K562 (cell line): ENCODE results near the gene BANF2. TPM values are rescaled to one million over a fixed set of nuclear protein-coding genes. Genes with fewer than 3 reads are reported as not detected.

Experiments
- ATAC-seq: fragments of 200-7000 bp; cut with Tn5 transposase; 3 replicates; pipeline ENCODE4 v1.9.1; 2020; ENCODE audit warnings: moderate library complexity
- BruUV-seq: library from RNA; stranded (reverse); fragments of 400-500 nt; replicated peaks from 2 replicates; lab custom pipeline; 2021; lab: Mats Ljungman, UMichigan
- CTCF ChIA-PET: fragments of 300-600 bp; formaldehyde crosslinking; extraction: SDS; loops from one replicate; lab custom pipeline; 2021; ENCODE audit warnings: low intra/inter-chr PET ratio; lab: Yijun Ruan, JAX
- POLR2A ChIA-PET: fragments of 300-600, 350-650 bp; sonication (Branson Sonifier 250); formaldehyde crosslinking; extraction: SDS; loops from one replicate; lab custom pipeline; 2021; ENCODE audit warnings: antibody characterized with exemption, inconsistent platforms; lab: Yijun Ruan, JAX
- DNase-seq, 4 experiments: peaks; one replicate each; pipeline versions ENCODE4 v3.0.0 to v3.0.0-alpha.2; 2011 to 2018; ENCODE audit warnings: low spot score in 3 of 4, mixed read lengths in 3 of 4; ENCODE audit errors: extremely low read depth in 1 of 4
- FAIRE-seq: peaks from 2 replicates; lab custom pipeline; 2011; peaks lifted over from hg19 to GRCh38; lab: Jason Lieb, UNC
- H2AFZ ChIP-seq: 2 replicates; pipeline ENCODE4 v1.6.0; 2011; ENCODE audit warnings: low read depth, low read length, control low read depth, inconsistent platforms
- H3K27ac ChIP-seq: fragments of 200-600 bp; 3 replicates; pipeline ENCODE4 v1.8.0; 2011; ENCODE audit warnings: low read depth, mild to moderate bottlenecking, control low read depth, inconsistent platforms, low read length, moderate library complexity, mixed read lengths; ENCODE audit errors: extremely low read depth
- H3K27me3 ChIP-seq, 2 experiments: fragments of 300-600 bp in 1 of 2; 2 replicates in 1 of 2; 3 replicates in 1 of 2; pipeline versions ENCODE4 v1.6.0 to v1.8.0; 2011; ENCODE audit warnings: inconsistent platforms in 2 of 2, low read length in 2 of 2, mild to moderate bottlenecking in 1 of 2, mixed read lengths in 1 of 2, moderate library complexity in 1 of 2; ENCODE audit not compliant: control insufficient read depth in 2 of 2, insufficient read depth in 2 of 2
- H3K36me3 ChIP-seq: fragments of 300-600 bp; 3 replicates; pipeline ENCODE4 v1.8.0; 2011; ENCODE audit warnings: mild to moderate bottlenecking, low read length, inconsistent platforms; ENCODE audit not compliant: control insufficient read depth, insufficient read depth
- H3K4me1 ChIP-seq, 2 experiments: fragments of 200-600 bp in 1 of 2; replicated peaks in 1 of 2; 2 replicates in 1 of 2; 3 replicates in 1 of 2; pipeline versions ENCODE4 v1.5.1 to v1.8.0; 2011; ENCODE audit warnings: inconsistent platforms in 2 of 2, low read length in 2 of 2, mild to moderate bottlenecking in 1 of 2, mixed read lengths in 1 of 2, moderate library complexity in 1 of 2; ENCODE audit not compliant: control insufficient read depth in 2 of 2, insufficient read depth in 2 of 2
- H3K4me2 ChIP-seq: 2 replicates; pipeline ENCODE4 v1.6.1; 2011; ENCODE audit warnings: low read length, control low read depth, inconsistent platforms, mixed read lengths; ENCODE audit not compliant: insufficient read depth
- H3K4me3 ChIP-seq: fragments of 200-600 bp; sonication (generic), shearing (Covaris generic); 2 replicates; pipeline ENCODE4 v1.5.1; 2016; ENCODE audit warnings: control low read depth, inconsistent platforms
- H3K79me2 ChIP-seq: fragments of 200-600 bp; 3 replicates; pipeline ENCODE4 v1.8.0; 2011; ENCODE audit warnings: low read length, inconsistent platforms; ENCODE audit not compliant: control insufficient read depth, insufficient read depth
- H3K9ac ChIP-seq, 2 experiments: 2 replicates each; pipeline versions ENCODE4 v1.6.0 to v1.6.1; 2011; ENCODE audit warnings: low read depth in 2 of 2, low read length in 2 of 2, control low read depth in 1 of 2, inconsistent platforms in 1 of 2, mild to moderate bottlenecking in 1 of 2, mixed read lengths in 1 of 2; ENCODE audit not compliant: insufficient read depth in 1 of 2
- H3K9me1 ChIP-seq: one replicate; pipeline ENCODE4 v1.6.0; 2011; ENCODE audit warnings: inconsistent platforms, mild to moderate bottlenecking, low read length, moderate library complexity; ENCODE audit not compliant: control insufficient read depth, insufficient read depth
- H3K9me3 ChIP-seq: replicated peaks from 2 replicates; pipeline ENCODE4 v1.5.1; 2011; ENCODE audit warnings: low read depth, low read length, inconsistent platforms; ENCODE audit not compliant: control insufficient read depth, insufficient read depth
- H4K20me1 ChIP-seq: replicated peaks from 2 replicates; pipeline ENCODE4 v1.6.1; 2011; ENCODE audit warnings: low read length, inconsistent platforms, mixed read lengths; ENCODE audit not compliant: control insufficient read depth, insufficient read depth
- KDM5B ChIP-seq: fragments of 200-600 bp; sonication (generic); IDR thresholded peaks from 2 replicates; pipeline ENCODE4 v1.6.1; 2012; ENCODE audit warnings: low read depth, mild to moderate bottlenecking, moderate library complexity, low read length, control low read depth, inconsistent platforms; ENCODE audit not compliant: insufficient replicate concordance
- SMARCC2 ChIP-seq: fragments of 450-650 bp; IDR thresholded peaks from 2 replicates; pipeline ENCODE4 v1.6.1; 2017; ENCODE audit warnings: antibody characterized with exemption, moderate library complexity, mild to moderate bottlenecking, low read depth
- SOX6 ChIP-seq: fragments of 450-650 bp; IDR thresholded peaks from 2 replicates; pipeline ENCODE4 v1.6.1; 2014; ENCODE audit warnings: mild to moderate bottlenecking
- TAL1 ChIP-seq: fragments of 450-650 bp; IDR thresholded peaks from 2 replicates; pipeline ENCODE4 v1.6.1; 2016; ENCODE audit warnings: mild to moderate bottlenecking
- ZBTB33 ChIP-seq: sonication (generic); formaldehyde crosslinking; IDR thresholded peaks from 2 replicates; pipeline ENCODE4 v1.8.1; 2023; ENCODE audit warnings: mild to moderate bottlenecking, missing genetic modification reagents
- ZKSCAN3 ChIP-seq: fragments of 250-450 bp; sonication (Bioruptor Pico); IDR thresholded peaks from 2 replicates; pipeline ENCODE4 v1.4.0; 2020
- ZNF609 ChIP-seq: sonication (generic); formaldehyde crosslinking; IDR thresholded peaks from 2 replicates; pipeline ENCODE4 v1.8.1; 2023; ENCODE audit warnings: missing genetic modification reagents, mild to moderate bottlenecking, borderline replicate concordance
- WGBS: fragments of 100-300 bp; shearing (Covaris generic); methylation state at CpG from one replicate; pipeline ENCODE4 v1.1.6; 2016; ENCODE audit warnings: low coverage, mixed read lengths; ENCODE audit not compliant: insufficient coverage; ENCODE audit errors: missing lambda C conversion rate; 5-methylcytosine and 5-hydroxymethylcytosine counted together
- in situ Hi-C: fragments of 300-500 bp; cut with MboI; formaldehyde crosslinking; loops from 4 replicates; pipeline ENCODE4 v1.15.0; 2018; ENCODE audit warnings: inconsistent platforms, mixed read lengths
- intact Hi-C: fragments of 100-400 bp; cut with micrococcal nuclease; formaldehyde crosslinking; loops from 2 replicates; pipeline ENCODE4 v1.14.2; 2022
- polyA plus RNA-seq, 8 experiments: library from polyadenylated mRNA; depleted of rRNA in 4 of 8; stranded (reverse) in 5 of 8; unstranded in 3 of 8; fragments of >200 nt; fragmentation: Nextera tagmentation in 2 of 8; fragmentation: Illumina TruSeq in 1 of 8; extraction: Ambion mirVana in 2 of 8; extraction: Trizol in 1 of 8; gene quantifications; 2 replicates each; pipeline versions ENCODE4 v1.2.1 to v1.2.3, GENCODE V29; 2011 to 2014; ENCODE audit warnings: inconsistent platforms in 1 of 8, missing spikeins in 1 of 8
- total RNA-seq, 7 experiments: library from RNA; depleted of rRNA in 6 of 7; stranded (reverse); fragments of >200 nt in 6 of 7; fragmentation: Illumina TruSeq in 2 of 7; extraction: Trizol in 2 of 7; gene quantifications; 2 replicates each; pipeline versions ENCODE4 v1.2.1 to v1.2.3, GENCODE V29; 2011 to 2021; ENCODE audit warnings: low replicate concordance in 1 of 7
- TF ChIP-seq, protein P1 (sequence below), 3 experiments: IDR thresholded peaks in 2 of 3; conservative IDR thresholded peaks in 1 of 3; 2 replicates each; pipeline ENCODE4 v1.5.1; 2011 to 2012; ENCODE audit warnings: low read length in 3 of 3, mild to moderate bottlenecking in 3 of 3, control low read depth in 2 of 3, improper control_type of control experiment in 1 of 3, inconsistent platforms in 1 of 3, low read depth in 1 of 3, mixed read lengths in 1 of 3, moderate library complexity in 1 of 3; ENCODE audit not compliant: insufficient read depth in 2 of 3

The BANF2 gene
- total and polyA plus RNA-seq, 9 of the 15 experiments (the other 6 are each of a cell fraction or from before 2014, with no cell fraction given): not detected

DNA sequence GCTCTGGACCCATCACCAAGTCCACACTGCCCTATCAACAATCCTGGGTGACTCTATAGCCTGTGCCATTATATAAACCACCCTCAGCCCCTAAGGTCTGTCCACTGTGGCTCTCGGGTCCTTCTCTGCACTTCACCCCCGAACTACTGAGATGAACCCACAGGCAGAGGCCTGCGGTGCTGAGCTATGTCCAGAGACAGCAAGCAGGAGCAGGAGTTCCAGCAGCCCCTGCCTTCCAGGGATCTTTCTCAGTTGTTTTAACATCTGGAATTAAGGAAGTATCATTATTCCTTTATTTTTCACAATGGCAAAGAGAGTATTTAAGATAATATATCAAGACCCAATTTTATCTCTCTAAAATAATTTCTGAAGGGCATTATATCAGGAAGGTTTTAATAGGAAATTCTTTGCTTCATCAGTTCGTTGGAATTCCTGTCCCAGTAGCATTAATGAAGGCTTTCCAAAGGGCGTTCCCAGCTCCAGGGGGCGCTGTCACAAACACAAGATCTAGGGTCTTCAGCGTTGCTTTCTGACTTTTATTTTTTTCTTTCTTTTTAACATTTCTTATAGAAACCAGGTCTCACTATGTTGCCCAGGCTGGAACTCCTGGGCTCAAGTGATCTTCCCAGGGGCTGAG is 45.0 kb upstream of the BANF2 start (continued):
- no peak for TF ChIP-seq ZNF609 (CRISPR knock-in tag)
- TF ChIP-seq, all 486 proteins: peak for 5

DNA sequence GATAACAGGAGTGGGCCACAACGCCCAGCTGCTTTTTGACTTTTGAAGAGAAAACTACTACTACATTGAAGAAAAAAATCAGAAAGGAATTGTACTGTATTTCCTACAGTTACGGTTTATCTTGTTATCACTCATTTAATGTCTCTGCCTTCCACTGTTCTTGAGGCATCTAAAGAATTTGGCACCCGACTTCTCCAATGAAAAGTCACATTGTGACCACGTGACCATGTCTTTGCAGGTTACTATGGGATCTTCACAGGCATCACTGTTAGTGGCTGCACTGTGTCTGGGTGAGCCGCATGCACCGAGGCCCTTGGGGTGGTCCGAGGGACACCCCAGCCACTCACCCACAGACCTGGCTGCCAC is 44.5 kb upstream of the BANF2 start:
- Histone ChIP-seq H3K4me2 (no peak overlapping the region), H3K4me3 (no peak overlapping the region), H3K4me1 (no peaks in the 10 kb centered on the region; a peak in 3 of 5 replicates), H3K9ac (no peak overlapping the region), H3K9me1 (peaks cover 5% of the 10 kb centered on the region), H3K27me3 (no peaks in the 10 kb centered on the region), H3K27ac (no peak overlapping the region), H4K20me1 (no peaks in the 10 kb centered on the region), H2AFZ (no peak overlapping the region), H3K79me2 (no peaks in the 10 kb centered on the region), H3K36me3 (peaks cover 28% of the 10 kb centered on the region; the same call in 1 of the 3 replicates), H3K9me3 (0 out of 2 replicates have a peak, but pooled peaks cover 2% of the 10 kb centered on the region)
- ATAC-seq: no peak
- TF ChIP-seq ZBTB33: no peak
- TF ChIP-seq KDM5B: no peak
- no peak for TF ChIP-seq TAL1
- TF ChIP-seq ZKSCAN3 (CRISPR knock-in tag): no peak
- TF ChIP-seq, protein P1, sequence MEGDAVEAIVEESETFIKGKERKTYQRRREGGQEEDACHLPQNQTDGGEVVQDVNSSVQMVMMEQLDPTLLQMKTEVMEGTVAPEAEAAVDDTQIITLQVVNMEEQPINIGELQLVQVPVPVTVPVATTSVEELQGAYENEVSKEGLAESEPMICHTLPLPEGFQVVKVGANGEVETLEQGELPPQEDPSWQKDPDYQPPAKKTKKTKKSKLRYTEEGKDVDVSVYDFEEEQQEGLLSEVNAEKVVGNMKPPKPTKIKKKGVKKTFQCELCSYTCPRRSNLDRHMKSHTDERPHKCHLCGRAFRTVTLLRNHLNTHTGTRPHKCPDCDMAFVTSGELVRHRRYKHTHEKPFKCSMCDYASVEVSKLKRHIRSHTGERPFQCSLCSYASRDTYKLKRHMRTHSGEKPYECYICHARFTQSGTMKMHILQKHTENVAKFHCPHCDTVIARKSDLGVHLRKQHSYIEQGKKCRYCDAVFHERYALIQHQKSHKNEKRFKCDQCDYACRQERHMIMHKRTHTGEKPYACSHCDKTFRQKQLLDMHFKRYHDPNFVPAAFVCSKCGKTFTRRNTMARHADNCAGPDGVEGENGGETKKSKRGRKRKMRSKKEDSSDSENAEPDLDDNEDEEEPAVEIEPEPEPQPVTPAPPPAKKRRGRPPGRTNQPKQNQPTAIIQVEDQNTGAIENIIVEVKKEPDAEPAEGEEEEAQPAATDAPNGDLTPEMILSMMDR (IDR thresholded peaks at IDR 0.05 in 2 of 3, conservative IDR thresholded peaks at IDR 0.05 in 1 of 3; ENCODE audit: insufficient read depth in 2 of 3, low read depth in 1 of 3, low read length in 3 of 3): 0 out of 6 replicates have a peak, but pooled peaks of 1 of the 3 experiments have one; percentile 4
- TF ChIP-seq SOX6: no peak
- no peak for TF ChIP-seq SMARCC2
- no TSS peak for BruUV-seq
- 74% methylated on average over 5 of the region's 7 CpGs for WGBS
- no peak for DNase-seq
- intact Hi-C loops (no loop called here), in situ Hi-C loops (no loop called here)
- CTCF ChIA-PET: interaction anchor here (0.7 to 1.1 kb wide), 2 partner anchors 19 to 341 kb away, joined by 3 read pairs; no protein-coding TSS in a partner anchor
- FAIRE-seq: no peak
- POLR2A ChIA-PET: interaction anchor here (0.8 kb wide), 1 partner anchor 279 kb away, joined by 3 read pairs; no protein-coding TSS in a partner anchor
